ENCODE measurements around the gene CLCN5. TPM values are rescaled to one million over a fixed set of nuclear protein-coding genes. Genes with fewer than 3 reads are reported as not detected.

CLCN5 gene
- 2.9 and 3.0 TPM in 2 replicates for total RNA-seq (2014; rRNA removed; shearing (Covaris generic))
- 1.2 and 1.9 TPM in 2 replicates for polyA plus RNA-seq (2015; cell fraction: cytosol; rRNA removed)
- 3.5 and 3.6 TPM in 2 replicates for polyA plus RNA-seq (2015; cell fraction: nucleus; rRNA removed)

DNA sequence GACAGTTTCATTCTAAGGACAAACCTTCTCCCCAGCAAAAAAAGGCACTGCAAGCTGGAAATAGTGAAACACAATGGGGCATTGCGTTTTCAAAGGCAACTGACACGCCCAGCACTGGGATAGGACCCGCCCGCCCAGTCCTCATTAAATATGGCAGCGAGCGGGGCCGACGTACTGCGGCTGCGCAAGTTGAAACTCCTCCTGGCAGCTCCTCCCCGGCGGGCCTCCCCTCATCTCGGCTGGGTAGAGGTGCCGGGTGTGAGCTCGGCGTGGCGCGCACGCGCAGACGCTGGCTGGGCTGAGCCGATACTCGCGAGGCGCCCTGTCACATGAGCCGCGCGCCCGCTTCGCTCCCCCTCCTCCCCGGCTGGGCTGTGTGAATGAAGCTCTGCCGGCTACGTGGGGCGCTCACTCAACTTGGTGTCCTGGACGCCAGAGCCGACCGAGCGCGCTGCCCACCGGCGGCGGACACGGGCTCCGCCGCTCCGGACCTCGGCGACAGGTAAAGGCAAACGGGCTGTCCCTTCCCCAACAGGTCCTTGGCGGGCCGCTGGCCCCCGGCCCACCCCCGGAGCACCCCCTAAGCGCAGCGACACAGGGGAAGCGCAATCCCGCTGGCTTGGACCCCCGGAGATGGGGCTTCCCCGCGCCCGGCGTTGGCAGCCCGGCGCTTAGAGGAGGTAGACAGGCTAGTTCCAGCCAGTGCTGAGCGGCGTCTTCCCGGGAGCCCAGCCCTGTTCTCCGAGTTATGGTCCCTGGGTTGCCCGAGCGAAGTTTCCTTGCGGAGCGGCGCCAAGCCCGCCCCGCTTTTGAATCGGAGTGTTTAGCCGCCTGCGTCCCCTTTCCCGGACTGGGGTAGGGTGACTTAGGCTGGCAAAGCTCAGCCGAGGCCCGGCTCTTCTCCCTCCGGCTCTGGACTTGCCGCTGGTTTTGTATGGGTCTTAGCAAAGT lies at the start of gene CLCN5:
Gene CLCN5 (plus strand): TSS at position 306 of the 951 bp plus-strand sequence. CDS start 2,703 bp downstream, outside the sequence.
- DNase-seq (ENCODE audit: low read depth) = peak; percentile 95

DNA sequence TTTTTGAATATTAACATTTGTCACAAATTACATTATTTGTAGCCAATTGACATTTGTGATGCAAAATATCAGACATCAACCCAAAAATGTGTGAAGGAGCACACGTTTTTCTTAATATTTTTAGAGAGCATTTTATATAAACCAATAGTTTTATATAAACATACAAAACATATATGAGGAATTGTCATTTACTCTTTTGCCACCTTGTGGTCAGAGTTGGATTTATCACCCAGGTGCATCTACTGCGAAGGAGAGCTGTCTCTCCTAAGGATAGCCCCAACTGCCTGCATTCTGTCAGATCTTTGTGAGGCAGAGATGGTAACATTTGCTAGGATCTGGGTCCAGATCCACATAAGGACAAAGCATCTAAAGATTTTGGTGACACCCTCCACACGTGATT lies 45.6 kb upstream of the CLCN5 start:
- DNase-seq (ENCODE audit: low read depth) = no peak

DNA sequence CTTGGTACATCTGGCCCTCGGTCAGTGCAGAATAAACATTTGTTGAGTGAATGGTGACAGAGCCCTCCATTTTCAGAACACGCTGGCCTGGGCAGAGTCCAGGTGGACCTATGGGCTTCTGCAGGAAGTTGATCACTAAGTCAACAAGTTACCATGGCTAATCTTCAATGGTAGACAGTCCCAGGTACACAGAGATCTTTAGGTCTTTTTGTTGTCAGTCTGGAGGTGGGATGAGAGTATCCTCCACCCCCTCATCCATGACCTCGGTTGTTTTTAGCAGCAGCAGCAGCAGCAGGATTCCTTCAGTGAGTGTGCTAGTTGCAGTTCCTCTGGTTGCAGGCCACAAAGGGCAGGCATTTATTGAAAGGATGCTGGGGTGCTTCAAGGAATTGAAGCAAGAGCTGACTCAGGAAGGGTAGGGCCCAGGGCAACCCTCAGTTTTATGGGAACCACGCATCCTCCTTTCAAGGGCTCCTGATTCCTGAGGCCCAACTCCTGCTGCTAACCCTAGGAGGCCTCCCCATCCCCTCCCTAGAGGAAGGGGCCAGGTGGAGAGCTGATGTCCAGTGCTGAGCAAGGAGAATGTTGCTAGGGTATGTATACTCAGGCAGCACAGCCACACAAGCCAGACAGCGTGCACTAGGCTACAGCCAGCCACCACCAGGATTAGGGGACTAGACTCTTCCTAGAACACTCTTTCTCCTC lies 44.8 kb upstream of the CLCN5 start:
- no peak for DNase-seq (ENCODE audit: low read depth)

DNA sequence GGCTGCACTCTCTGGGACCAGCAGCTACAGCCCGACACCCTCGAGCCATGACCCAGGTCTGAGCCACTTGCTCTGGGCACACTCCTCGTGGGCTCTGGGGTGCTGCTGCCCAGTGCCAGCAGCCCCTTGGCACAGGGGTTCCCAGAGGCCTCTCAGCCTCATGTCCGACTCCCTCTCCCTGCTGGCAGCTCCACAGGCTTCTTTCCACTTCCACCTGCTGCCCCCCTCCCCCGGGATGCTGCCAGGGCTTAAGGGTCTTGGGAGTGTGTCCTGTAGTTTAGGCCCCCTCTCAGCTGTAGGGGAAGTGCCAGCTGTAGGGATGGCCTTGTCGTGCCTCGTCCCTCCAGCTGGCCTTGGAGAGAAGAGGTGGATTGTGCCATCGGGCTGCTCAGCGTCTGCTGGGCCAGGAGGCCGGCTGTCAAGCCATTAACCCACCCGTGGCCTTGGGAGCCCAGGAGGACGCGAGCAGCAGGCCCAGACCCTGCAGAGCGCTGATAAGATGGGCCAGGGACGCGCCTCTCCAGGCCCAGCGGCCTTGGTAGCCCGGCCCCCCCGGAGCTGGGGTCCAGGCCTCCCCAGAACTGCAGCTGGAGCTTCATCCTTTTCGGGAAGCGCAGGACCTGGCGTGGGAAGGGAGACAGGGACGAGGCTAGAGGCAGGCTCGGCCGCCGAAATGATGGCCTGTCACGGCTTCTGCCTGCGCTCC lies 44.1 kb upstream of the CLCN5 start:
- DNase-seq (ENCODE audit: low read depth) = no peak

DNA sequence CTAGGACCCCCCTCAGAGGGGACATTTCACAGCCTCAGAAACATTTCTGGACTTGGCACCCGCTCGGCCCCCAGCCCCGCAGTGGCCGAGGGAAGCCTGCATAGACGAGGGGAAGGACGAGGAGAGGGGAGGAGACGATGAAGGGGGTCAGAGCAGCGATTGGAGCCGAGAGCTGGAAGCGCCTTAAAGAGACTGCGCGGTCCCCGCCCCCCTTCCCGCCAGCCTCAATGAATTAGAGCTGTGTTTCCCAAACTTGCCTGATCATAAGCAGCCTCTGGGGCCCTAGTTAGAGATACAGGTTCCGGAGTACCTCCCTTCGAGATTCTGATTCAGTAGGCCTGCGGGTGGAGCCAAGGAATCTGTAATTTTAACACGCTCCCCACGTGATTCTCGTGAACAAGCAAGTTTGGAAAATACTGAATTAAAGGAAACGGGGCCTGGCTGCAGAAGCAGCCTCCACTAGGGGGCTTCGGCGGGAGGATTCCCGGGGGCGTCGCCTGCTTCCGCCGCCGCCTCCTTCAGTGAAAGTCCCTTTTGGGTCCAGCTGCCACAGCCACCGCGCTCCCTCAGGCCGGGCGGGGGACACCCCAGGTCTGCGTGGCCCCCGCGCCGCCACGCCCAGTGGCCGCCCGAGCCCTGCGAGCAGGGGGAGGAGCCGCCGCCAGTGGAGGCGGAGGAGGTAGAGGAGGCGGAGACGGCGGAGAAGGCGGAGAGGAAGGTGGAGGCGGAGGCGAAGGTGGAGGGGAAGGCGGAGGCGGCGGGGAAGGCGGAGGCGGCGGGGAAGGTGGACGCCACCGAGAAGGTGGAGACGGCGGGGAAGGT lies 43.4 kb upstream of the CLCN5 start, which contains the start of gene USP27X:
Gene USP27X (plus strand): TSS at position 651 of the 822 bp plus-strand sequence. CDS start 824 bp downstream, outside the sequence.
- DNase-seq (ENCODE audit: low read depth) = peak; percentile 81

DNA sequence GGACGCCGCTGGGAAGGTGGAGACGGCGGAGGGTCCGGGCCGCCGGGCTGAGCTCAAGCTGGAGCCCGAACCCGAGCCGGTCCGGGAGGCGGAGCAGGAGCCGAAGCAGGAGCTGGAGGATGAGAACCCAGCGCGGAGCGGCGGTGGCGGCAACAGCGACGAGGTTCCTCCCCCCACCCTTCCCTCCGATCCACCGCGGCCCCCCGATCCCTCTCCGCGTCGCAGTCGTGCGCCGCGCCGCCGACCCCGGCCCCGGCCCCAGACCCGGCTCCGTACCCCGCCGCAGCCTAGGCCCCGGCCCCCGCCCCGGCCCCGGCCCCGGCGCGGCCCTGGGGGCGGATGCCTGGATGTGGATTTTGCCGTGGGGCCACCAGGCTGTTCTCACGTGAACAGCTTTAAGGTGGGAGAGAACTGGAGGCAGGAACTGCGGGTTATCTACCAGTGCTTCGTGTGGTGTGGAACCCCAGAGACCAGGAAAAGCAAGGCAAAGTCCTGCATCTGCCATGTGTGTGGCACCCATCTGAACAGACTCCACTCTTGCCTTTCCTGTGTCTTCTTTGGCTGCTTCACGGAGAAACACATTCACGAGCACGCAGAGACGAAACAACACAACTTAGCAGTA lies 42.6 kb upstream of the CLCN5 start:
- DNase-seq (ENCODE audit: low read depth) = no peak

- DNase-seq (ENCODE audit: low read depth) = no peak
Measured at GRCh38 chrX:49880668-49881067, 41.7 kb upstream of the CLCN5 start.

- peak; percentile 51 for DNase-seq (ENCODE audit: low read depth)
Measured at GRCh38 chrX:49884290-49884862, 38.0 kb upstream of the CLCN5 start.

DNA sequence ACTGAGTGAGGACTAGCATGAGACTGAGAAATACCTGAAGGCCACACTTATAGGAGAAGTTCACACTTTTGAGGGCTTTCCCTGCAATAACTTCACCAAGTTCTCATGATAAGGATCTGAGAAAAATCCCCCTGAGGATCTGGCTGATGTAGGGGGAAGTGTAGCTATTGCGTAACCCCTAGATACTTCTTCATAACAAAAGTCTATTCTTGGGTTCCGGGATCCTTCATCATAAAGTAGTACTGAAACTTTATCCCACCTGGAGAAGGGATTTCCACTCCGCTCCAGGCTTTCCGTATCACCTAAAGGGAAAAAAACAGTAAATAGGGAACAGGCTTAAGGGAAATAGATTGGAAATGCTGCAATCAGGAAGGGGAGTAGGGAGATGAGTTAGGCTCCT lies 29.9 kb upstream of the CLCN5 start:
- DNase-seq (ENCODE audit: low read depth) = no peak

- no peak for DNase-seq (ENCODE audit: low read depth)
Measured at GRCh38 chrX:49896951-49897350, 25.4 kb upstream of the CLCN5 start.

- no peak for DNase-seq (ENCODE audit: low read depth)
Measured at GRCh38 chrX:49901048-49901447, 21.3 kb upstream of the CLCN5 start.

DNA sequence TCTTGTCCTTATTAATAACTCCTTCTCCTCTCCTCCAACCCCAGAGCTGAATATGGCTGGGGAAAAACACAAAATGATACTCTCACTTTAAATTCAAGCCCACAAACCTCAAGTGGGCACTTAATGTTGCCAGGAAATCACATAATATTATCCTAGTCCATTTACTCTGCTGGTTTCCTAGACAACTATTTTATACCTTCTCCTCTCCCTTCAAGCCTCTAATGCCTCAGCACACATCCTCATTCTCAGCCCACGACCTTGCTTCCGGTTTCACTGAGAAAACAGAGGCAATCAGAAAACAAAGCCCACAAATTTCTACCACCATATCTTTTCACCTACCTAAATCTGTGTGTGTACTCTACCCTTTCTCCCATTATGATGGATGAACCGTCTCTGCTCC lies 12.1 kb upstream of the CLCN5 start:
- no peak for DNase-seq (ENCODE audit: low read depth)

- DNase-seq (ENCODE audit: low read depth) = no peak
Measured at GRCh38 chrX:49912086-49912485, 10.3 kb upstream of the CLCN5 start.

DNA sequence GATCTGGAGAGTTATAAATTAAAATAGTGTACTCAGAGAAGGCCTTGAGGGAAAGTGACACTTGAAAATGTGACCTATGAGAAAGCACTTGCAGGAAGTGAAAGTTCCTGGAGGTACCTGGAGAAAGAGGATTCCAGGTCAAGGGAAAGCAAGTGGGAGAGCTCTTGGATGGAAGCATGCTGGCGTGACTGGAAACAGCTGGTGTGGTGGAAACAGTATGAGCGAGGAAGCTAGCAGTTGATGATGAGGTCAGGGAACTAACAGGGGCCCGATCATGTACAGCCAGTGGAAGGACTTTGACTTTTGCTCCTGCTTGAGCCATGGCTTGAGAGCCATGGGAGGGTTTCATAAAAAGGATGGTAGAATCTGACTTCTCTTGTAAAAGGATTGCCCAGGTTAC lies 9.5 kb upstream of the CLCN5 start:
- no peak for DNase-seq (ENCODE audit: low read depth)

DNA sequence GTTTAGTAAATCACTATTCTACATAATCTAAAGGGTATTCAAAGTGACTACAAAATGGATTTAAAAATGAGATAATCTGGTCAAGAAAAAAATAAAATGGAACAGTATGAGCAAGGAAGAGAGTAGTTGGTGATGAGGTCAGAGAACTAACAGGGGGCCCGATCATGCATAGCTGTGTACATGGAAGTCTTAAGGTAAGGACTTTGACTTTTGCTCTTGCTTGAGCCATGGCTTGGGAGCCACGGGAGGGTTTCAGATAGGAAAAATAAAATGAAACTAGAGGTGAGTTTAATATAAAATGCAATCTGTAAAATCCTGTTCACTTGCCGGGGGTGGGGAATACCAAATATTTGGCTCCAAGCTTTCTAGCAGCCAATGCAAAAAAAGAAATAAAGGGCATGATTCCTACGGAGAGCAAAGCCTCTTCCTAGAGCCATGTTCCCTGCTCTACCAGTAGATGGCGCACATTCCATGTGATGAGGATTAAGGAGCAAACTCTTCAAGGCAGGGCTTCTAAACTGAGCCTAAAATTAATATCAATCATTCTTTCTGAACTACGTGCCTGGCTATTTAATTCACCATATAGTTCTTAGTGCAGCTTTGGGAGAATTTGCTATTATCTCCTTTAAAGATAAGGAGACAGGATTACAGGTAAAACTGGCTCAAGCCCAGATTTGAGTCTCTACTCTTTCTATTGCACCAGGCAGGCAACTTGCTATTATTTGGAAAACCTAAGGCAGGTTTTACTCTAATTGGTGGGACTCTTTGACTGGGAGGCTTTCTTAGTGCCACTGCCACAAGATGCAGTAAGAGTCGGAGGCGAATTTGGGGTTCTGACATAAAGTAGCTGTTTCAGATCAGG lies 6.8 kb upstream of the CLCN5 start:
- DNase-seq (ENCODE audit: low read depth) = peak; percentile 3

DNA sequence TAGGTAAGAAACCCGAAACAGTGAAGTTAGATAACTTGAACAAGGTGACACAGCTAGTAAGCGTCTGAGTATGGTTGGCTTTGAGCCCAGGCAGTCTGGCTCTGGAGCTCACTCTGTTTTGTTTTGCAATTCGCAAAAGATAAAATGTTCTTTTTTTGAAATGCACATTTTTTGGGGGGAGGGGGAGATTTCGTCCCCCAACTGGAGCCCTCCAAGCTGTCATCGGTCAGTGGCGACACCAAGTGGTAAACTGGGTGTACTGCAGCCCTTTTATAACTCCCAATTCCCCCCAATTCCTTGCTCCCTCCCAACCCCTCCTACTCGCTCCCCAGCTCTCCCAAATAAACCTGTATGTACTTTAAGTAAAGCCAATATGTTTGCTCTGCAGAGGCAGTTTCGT lies 2.8 kb upstream of the CLCN5 start:
- no peak for DNase-seq (ENCODE audit: low read depth)

DNA sequence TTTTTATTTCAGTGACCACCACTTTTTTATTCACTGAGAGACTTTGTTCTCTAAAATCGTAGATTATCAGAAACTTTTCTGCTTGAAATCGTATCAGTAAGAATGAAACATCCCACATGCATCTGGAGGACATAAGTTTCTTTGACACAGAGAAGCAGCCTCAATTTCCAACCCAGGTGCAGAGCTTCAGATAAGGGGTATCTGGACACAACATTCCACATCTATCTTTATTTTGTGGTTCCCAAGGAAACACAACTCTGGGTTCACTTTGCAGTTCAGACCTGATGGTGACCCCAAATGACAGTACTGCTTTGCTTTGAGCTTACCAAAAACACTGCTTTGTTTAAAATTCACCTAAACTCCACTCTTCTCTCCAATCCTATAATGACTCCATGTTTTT lies 1.3 kb upstream of the CLCN5 start:
- no peak for DNase-seq (ENCODE audit: low read depth)

DNA sequence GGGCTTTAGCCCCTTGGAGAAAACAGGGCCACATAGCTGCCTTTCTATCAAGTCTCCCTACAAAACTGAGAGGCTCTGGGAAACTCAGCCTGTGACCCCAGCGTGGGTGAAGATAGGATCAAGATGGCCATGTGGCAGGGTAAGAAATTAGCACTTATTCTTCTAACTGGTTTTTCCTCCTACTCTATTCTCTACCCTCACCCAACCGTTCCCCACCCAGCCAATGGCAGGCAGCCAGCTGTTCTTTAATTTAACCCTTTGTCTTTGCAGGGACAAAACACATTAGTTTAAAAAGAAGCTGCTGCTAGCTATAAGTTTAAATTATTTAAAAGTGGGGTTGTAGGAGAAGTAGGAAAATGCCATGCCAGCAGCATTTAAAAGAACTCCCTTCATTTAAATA lies 2.8 kb downstream of the CLCN5 start:
- DNase-seq (ENCODE audit: low read depth) = no peak

DNA sequence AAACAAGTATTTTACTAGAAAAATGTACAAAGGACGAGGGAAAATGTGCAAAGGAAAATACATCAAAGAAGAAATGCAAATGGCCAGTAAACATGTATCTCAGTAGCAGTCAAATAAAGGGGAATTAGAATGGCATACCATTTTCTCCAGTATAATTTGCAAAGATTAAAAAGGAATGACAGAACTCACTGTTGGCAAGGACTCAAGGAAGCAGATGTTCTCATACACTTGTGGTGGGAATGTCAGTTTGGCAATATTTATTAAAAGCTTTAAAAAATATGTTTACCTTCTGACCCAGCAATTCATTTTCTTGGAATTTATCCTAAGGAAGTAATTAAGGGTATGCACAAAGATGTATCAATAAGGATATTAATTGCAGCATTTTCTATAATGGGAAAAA lies 7.6 kb downstream of the CLCN5 start:
- DNase-seq (ENCODE audit: low read depth) = no peak

All from HT1080 (cell line).